GM21515 (cell line): ENCODE data around the gene IP6K3.

Experiments used
- ATAC-seq: cut with Tn5 transposase; IDR thresholded peaks from one replicate; pipeline ENCODE4 v1.9.1; 2021; ENCODE audit not compliant: unreplicated experiment

The IP6K3 gene

DNA sequence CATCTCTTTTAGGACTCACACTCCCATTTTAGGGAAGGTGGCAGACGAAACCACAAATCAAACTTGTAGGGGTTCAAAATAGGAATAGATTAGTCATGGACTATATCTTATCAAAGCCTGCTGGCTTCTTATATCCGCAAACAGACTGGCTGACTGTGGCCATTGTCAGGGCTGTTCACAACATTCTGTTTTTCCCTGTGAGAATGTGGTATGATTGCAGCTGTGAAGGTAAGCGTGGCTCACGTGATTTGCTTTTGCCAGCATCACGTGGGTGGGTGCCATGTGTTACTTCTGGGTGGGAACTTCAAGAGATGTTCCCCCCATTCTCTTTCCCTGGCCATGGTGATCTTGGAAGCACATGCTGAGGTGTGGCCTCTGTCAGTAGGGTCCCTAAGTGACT, 5.9 kb downstream of the IP6K3 start:
- ATAC-seq, result no peak

DNA sequence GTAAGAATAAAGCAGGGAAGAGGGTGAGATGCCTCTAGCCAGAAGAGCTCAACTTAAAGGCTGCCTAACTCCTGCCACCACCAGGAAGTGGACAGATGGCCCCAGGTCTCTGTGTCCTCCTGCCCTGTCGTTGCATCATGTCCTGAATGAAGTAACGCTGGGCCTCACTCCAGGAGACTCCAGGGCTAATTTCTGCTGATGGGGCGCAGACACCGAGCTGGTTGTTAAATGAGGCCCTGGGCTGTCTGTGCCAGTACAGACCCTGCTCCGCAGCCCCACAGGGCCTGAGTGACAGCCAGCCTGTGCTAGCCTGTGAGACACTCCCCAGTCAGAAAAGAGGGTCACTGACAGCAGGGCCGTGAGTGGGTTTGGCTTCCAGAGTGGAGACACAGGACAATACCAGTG, 6.5 kb downstream of the IP6K3 start:
- no peak for ATAC-seq

DNA sequence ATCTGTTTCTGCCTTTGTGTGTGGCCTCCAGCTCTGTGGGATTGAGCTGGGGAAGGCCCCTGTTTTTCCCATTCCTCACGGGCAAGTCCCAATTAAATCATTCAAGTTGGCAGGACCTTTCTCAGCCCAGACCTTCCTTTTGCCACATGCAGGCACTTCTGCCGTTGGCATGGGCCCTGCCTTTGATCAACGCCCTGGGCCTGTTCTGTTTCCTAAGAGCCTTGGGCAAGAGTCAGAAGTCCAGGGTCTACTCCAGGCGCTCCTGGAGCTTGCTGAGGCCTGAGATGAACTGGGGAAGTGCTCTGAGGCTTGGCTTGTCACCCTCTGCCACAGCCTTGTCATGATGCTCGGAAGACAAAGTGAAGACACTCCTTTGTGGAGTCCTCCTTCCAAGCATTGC, 7.1 kb downstream of the IP6K3 start:
- no peak for ATAC-seq

DNA sequence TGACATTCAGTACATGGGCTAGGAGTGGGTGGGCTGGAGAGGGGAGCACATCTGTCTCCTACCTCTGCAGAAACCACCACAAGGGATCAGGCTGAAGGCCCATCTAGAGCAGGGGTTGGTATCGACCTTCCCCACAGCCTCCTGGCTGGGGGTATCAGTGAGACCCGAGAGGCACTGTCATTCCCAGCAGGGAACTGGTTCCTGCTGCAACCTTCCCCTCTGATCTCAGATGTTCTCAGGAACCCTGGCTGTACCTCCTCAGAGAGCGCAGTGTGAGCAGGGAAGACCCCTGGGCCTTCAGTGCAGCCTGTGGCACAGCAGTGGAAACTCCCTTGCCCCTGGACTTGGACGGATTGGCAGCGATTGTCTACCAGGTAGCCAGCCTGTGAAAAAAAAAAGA, 7.8 kb downstream of the IP6K3 start:
- ATAC-seq, result no peak

DNA sequence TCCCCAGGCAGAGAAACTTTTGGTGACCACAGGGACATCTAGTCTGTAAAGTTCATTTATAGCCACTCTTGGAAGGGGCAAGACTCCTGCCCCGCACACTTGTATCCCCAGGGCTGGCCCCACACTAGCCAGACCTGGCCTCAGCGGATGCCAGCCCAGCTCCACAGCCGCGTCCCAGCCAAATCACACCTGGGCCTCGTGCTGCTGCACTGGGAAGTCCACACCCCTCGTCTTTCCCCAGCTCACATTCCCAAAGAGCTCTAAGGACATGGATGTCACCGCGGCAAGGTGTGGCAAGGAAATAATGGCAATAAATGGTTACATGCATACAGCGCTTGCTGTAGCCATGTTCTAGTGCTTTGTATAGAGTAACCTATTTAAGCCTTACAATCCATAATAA, 8.6 kb downstream of the IP6K3 start:
- no peak for ATAC-seq

DNA sequence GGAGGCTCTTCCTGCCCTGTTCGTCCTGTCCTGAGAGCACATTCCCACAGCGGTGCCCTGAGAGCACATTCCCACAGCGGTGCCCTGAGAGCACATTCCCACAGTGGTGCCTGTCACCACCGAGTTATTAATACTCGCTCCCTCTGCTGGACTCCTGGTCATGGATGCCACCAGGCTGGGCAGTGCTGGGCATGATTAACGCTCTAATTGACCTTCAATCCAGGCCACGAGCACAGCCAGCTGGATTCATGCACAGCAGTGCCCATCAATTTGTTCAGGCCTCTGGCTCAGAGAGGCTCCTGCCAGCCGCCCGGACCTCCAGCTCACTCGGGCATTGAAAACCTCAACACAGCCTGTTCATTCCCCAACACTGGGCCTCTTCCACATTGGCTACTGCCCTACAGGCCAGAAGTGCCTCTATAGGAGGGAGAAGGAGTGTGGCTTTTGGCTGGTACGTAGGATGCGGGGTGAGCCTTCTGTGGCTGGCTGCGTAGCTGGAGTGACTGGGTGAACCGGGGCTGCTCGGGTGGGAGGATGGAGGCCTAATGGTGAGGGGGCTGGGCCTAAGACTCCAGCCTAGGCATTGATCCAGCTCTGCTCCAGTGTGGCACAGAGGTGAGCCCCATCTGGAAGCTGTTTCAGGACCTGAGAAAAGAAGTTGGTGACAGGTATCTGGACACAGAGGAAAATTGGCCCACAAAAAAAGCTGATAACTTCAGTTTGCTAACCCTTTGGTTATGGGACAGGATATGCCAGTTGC, 9.3 kb downstream of the IP6K3 start:
- ATAC-seq, result no peak

DNA sequence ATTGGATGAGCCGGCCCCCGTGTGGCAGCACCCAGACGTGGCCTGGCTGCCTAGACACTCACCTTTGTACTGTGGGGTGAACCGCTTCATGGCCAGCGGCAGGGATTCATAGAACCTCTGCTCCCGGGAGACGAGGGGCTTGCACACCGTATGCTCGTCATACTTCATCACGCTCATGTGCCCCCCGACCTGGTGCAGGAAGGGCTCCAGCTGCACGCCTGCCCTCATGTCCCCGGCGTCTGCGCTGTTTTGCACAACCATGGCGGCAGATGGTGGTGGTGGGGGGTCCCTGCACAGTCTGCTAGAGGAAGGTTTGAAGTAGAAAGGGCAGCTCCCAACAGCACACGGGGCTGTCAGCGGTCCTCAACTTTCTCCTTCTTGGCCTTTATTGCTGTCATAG, 11.5 kb downstream of the IP6K3 start:
- no peak for ATAC-seq

DNA sequence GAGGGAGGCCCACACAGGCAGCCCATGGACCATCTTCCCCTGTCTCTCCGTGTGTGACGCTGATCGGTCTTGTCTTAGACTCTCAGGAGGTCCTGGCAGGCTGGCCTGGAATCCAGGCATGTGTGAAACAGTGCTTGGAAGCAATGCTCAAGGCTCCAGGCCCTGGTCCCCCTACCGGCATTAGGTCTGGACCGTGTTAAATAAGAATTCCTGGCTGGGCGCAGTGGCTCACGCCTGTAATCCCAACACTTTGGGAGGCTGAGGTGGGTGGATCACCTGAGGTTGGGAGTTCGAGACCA, 13.0 kb downstream of the IP6K3 start:
- no peak for ATAC-seq

DNA sequence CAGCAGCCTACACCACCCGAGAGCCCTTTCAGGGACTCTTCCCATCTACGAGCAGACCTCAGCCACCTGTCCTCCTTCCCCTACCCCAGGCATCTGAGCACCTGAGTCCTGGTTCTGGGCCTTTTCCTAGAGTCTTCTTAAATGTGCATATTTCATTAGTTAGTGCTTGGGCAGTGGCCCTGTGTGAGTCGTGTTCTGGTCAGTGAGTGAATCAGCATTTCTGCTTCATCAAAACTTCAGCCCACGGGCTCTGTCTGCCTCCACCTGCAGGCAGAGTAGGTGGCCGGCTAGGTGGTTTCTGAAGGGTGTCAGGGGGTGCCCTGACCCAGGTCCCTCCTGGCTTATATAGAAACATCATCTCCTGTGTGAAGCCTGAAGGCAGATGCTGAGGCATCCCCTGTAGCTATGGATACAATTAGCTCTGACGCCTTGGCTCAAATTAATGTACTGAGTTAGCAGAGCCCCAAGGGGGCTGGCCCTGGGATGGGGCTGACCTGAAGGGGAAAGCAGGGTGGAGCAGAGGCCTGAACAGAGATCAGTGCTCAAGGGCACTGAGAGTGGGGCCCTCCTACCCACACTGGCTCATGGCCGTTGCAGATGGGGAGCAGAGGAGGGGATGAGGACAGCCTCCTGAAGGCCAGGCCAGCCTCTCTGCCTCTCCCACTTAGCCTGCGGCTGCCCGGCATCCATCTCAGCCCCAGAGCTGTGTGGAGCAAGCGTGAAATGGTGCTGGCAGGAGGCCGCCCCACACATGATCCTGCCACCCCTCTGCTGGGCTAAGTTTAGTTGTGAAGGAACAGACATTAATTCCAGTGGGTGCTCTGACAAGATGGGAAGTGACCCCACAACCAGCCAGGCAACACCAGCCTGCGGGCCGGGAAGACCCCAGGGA, 13.6 kb downstream of the IP6K3 start:
- no peak for ATAC-seq

DNA sequence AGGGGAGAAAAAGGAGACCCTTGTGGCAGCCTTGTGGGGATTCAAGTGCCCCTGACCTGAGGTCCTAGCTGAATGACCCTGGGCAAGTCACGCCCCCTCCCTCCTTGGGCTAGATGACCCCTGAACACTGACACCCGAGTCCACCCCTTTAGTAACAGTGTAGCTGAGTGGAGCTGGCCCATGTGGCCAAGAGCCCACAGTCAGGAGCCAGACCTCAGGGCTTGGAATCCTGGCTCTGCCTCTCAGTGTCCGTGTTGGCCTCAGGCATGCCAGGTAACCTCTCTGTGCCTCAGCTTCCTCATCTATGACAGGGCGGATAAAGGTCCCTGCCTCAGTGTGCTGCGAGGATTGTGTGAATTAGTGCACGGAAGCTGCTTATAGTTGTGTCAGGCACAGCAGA, 14.3 kb downstream of the IP6K3 start:
- no peak for ATAC-seq

DNA sequence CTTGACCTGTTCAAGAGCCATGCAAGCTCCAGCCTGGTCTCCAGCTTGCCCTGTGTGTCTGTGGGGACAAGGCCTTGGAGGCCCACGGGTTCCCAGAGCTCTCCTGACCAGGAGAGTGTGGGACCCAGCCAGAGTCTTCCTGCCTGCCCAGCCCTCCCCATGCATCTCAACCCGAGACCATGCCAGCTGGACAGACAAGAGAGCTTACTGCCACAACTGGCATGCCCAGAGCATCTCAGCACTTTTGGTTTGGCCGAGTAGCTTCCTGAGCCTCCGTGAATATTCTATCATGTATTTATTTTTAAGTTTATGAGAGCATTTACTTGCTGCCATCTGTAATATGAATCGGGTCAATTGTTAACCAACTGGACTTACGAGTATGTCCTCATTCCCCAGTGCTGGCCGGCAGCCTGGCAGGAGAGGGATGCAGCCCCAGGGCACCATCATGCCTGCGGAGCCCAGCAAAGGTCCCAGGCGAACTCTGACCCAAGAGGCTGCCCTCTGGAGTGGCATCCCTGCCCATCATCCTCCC, 14.9 kb downstream of the IP6K3 start:
- no peak for ATAC-seq

DNA sequence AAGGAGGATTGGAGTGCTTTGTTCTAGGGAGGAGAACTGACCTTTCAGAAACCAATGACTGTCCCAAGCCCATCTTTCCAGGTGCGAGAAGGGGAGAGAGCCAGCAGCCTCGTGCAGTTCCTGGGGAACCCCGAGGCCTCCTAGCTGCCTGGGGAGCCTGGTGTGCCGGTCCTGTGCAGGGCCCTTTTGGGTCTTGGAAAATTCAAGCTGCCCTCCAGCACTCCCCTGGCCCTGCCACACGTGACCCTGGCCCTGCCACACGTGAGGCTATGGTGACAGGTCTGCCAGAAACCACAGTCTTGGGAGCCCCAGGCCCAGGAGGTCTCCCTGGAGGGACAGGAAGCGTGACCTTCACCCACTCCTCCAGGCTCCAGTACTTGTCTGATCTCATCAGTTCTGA, 15.7 kb downstream of the IP6K3 start:
- ATAC-seq, result no peak

DNA sequence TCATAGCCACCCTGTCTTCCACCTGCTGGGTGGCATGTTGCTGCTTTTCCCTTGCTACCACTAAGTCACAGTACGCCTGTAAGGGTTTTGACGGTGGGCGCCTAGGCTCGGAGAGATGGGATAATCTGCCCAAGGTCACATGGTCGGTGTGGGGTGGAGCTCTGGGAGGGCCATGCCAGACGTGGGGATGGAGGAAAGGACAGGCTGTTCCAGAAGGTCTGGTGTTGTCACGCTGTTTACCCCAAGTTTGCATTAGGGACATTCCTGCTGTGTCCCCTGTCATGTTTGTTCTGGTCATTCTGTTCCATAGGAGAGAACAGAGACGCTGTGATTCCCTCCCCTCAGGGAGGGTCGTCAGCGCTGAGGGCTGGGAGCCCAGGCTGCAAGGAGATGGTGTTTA, 16.1 kb downstream of the IP6K3 start:
- ATAC-seq, result no peak

DNA sequence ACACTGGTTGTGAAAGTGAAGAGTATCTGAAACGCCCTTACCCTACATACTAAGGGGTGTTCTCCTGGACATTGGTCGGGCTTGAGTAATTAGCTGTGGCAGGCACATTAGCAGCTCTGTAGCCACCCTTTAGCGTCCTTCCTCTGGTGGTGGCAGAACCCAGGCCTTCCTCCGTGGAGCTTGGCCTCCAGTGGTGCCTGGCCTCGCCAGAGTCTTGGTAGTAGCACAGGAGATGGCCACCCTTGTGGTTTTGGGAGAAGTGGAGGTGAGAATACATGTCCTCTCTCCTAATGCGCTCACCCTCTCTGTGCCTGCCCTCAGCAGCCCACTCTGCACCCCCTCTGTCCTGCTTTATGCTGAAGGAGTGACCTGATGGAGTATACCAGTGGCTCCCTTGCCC, 17.6 kb downstream of the IP6K3 start:
- ATAC-seq, result no peak

DNA sequence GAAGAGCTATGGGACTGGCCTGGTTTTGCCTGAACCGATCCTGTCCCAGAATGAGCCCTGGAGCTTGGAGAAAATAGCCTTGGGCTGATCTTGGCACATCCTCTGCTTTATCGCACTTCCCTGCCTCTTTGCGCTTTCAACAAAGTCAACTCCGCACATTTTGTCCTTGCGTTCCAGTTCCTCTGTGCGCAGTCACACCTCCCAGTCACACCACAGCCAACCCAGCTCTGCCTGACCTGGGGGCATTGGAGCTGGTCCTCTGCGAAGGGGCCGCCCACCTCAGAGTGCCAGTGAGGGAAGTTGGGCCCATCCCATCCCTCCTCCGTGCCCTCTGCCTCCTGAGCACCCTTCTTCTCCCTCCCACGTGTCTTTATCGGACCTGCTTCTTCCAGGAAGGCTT, 18.3 kb downstream of the IP6K3 start:
- no peak for ATAC-seq

DNA sequence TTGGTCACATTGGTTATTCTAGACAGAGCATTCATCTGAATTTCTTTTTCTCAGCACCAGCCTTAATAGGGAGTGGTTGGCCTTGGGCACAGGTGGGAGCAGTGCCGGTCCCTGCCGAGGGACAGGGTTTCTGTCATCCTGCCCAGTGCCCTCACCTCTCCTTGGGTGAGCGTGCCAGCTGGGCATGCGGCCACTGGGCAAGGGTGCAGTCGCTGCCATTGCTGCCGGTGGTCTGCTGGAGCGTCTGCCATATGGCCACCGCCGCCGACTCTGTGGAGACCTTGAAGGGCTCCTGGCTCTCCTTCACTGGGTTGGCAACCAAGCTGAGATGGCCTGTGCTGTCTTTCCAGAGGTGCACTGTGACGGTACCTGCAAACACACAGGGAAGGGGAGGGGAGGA, 18.8 kb downstream of the IP6K3 start:
- no peak for ATAC-seq

DNA sequence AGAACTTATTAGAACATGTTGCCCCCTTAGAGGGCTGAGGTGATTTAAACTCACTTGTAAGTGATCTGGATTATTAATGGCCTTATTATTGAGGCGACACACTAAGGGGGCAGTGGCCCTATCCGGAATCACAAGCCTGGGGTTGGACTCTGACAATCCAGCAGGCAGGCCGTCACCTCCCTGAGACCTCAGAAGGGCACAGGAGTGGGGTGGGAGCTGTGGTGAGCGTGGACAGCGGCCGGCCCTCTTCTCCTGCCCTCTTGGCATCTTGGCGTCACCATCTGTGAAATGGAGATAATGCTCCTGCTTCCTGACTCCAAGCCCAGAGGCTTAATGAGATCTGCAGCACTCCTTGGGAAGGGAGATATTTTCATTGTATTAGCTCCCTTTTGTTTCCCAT, 19.6 kb downstream of the IP6K3 start:
- ATAC-seq, result no peak

DNA sequence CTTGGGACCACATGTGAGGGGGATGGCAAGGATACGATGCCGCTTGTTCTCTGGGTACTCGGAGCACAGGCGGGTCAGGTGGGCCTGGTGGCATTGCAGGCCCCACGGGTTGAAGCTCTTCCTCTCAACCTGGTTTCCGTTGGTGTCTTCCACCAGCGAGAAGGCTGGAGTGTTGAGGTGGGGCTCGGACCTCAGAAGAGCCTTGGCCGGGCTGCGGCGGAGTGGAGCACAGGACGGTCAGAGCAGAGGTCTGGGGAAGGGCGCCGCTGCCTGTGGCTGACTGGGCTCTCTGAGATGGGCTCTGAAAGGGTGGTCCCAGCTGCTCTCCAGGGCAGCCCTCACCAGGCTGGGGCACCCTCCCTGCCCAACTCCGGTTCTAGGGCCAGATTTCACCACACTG, 20.0 kb downstream of the IP6K3 start:
- ATAC-seq, result no peak

DNA sequence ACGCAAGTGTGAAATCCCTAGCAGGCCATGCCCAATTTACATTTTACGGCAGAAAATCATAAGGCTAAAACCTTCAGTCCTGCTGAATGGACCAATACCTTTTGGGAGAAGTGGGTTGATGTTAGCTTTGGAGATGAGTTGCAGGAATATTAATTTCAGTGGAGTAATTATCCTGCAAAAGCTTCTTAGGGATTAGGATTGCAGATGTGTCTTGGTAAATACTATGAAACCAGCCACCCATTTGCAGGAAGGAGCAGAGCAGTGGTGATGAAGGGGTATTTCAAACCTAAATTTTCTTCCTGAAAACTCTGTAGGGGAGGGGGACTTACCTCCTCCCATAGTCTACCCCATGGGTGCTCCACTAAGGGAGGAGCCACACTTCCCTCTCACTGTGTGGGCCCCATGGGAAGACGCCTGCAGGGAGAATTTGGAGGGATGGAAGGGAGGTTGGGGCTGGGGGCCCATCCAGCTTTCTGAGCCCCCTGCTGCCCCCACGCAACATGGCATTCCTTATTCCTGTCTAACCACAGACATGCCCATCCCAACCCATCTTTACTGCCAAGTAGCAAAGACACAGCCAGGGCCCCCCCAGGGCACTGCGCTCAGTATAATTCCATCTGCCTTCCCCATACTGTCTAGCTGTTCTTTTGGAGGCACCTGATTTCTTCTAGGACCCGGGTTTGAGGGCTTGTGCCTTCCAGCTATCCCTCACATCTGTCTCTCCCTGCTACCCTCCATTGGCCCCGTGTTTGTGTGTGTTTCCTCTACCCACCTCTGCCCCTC, 20.6 kb downstream of the IP6K3 start:
- ATAC-seq, result no peak

DNA sequence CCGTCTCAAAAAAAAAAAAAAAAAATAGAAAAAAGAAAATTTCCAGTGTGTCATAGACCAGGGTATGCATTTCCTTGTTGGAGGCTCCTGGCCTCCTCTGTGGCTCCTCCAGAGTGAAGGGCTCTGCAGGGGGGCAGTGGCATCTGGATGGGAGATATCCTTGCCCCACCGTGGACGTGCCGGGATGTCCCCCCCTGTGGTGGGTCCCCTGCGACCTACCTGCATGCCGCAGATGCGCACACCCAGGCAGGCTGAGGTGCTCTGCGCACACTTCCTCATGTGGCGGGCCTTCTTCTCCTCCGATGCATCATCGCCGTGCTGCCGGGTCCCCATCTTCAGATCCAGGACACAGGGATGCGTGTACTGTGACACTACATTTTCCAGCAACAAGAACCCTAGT, 21.5 kb downstream of the IP6K3 start:
- ATAC-seq, result no peak

DNA sequence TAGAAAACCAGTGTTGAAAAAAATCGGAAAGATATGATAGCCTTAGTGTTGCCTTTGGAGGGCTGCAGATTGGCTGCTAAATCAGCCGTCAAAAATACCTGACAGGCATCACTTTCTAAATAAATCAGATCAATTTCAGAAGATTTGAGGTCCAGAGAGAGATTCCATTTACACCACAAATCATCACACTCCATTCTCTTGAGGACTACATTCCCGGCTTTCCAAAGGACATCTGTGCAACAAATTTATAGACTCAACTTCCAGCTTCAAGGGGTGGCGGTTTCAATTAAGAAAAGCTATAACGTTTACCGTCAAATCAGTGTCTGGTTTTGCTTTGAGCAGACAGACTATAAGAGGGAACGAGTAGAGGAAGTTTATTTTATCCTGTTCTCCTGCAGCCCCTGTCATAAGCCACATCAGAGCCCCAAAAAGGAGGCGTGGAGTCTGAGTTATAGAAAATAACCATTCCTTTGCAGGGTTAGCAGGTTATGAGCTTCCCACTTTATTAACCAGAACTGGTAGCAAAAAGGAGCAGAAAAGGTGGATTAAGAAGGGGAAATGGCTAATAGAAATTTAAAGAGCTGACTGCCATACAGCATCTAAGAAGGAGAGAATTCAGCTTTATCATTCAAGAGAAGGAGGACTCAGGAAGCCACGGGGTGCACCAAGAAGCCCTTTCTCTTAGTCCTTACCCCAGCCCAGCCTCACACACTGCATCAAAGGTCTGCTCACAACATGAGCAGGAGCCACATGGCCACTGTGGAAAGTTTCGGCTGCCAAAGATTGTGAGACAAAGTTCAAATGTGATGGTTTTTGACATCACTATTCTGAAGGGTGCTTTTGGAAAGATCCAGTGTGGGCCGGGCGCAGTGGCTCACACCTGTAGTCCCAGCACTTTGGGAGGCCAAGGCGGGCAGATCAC, 22.3 kb downstream of the IP6K3 start:
- no peak for ATAC-seq
